GM18526 (cell line): ENCODE measurements around the gene CDYL2.

Source experiments
- POLR2A ChIP-seq: IDR thresholded peaks from 3 replicates; pipeline ENCODE4 v1.6.1; 2011; ENCODE audit not compliant: insufficient read length; ENCODE audit errors: extremely low read depth

The CDYL2 gene

DNA sequence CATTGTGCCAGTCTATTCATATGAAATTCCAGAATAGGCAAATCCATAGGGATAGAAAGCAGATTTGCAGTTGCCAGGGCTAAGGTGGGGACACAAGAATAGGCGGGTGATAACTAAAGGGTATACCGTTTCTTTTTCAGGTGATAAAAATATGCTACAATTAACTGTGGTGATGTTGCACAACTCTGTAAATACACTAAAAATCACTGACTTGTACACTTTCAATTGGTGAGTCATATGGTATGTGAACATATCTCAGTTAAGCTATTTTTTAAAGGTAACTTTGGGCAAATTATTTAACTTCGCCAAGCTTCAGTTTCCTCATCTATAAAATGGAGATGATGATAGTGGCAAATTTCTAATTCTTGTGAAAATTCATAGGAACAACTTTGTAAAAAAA lies 65.9 kb downstream of the CDYL2 start:
- no peak for TF ChIP-seq POLR2A

GRCh38 chr16:80735846-80736245 lies 68.6 kb downstream of the CDYL2 start:
- no peak for TF ChIP-seq POLR2A

GRCh38 chr16:80733407-80733806 lies 71.0 kb downstream of the CDYL2 start:
- TF ChIP-seq POLR2A: no peak

DNA sequence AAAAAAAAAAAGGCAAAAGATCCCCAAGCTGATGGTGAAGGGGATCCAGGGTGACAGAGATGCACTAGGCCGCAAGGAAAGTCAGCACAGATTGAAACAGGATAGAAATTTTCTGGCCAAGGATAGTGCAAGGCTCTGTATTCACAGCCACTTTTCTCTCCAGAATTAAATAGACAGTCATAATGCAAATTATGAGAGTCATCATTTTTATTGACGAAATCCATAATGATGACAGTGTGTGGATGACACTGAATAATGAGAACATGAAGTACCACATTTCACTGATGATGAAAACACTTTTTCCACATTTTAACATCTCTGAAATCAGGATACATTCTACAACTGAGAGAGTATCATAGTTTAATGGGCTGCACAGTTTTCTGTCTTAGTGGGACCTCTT lies 72.5 kb downstream of the CDYL2 start:
- no peak for TF ChIP-seq POLR2A

DNA sequence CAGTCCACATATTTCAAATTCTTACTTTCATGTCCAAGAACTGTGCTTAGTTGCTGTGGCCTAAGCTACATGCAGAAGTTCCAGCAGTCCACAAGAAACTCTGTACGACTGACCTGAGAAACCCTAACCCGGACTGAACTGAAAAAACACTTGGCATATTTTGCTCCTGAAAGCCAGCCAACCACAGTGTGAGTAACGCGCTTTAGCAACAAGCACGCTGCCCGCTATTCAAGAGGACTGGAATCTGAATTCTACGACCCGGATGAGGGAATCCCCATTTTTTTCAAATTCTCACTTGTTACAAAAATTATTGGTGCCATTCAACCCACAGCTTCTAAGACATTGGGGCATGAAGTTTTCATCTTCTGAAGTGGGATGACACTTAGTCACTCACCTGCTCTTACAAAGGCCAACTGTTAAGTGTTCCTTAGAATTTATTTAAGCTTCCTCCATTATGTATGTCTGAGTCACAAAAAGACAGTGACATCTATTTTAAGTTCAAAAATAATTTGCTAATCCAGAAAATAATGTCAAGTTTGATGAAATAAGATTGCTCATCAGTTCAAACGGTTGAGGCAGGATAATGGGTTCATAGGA lies 78.7 kb downstream of the CDYL2 start:
- no peak for TF ChIP-seq POLR2A

- TF ChIP-seq POLR2A: no peak
Measured at GRCh38 chr16:80723981-80724380, 80.4 kb downstream of the CDYL2 start.

- no peak for TF ChIP-seq POLR2A
Measured at GRCh38 chr16:80723091-80723490, 81.3 kb downstream of the CDYL2 start.

DNA sequence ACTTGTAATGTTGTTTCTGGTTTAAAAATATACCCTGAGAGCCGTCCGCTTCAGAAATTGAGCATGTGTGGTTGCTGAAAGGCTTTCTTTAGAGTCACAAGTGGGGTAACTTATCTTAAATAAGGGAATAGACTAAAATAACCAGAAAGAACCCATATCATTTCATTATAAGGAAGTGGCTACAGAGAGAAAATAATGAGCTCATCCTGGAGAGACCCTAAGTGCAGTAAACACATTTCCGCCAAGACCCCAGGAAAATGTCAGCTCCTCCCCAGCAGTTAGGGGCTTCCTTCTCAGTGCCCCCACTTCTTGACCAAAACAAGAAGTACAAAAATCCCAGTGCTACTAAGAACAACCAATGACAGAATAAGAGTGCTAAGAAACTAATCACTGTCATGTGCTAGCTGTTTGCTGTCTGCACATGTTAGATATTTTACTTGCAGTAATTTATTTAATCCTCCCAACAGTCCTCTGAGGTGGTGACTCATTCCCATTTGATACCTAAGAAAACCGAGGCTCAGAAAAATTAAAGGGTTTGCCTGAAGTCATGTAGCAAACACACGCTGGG lies 83.5 kb downstream of the CDYL2 start:
- no peak for TF ChIP-seq POLR2A

- TF ChIP-seq POLR2A: no peak
Measured at GRCh38 chr16:80719573-80719972, 84.8 kb downstream of the CDYL2 start.

DNA sequence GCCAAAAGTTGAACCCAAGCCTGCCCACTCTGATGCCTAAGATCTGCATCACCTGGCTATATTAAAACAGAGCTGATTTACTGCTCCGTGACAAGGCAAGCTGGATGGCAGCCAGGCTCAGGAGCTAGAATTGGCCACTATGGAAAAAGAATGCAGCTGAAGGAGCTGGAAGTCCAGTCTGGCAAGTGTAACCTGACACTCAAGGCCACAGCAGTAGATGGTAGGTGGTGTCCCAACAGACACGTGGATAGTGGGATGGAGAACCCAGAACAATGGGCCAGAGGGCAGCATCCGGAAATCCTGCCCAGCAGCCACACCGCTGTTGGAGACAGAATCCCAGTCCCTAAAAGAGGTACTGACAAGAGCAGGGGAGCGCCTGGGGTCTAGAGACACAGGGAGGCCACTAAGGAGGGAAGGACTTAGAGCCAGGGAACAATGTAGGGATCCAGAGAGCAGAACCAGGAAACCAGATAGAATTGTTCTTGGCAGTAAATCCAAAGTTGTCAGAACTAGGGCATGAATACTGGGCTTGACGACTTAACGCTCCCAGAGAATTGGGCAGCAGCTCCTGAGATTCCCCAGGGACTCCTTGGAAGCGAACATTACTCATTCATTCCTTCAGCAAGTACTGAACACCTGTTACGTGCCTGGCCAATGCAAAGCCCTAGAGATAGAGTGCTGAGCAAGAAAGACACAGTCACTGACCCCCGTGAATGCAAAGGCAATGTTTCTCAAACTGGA lies 85.7 kb downstream of the CDYL2 start:
- TF ChIP-seq POLR2A: no peak

DNA sequence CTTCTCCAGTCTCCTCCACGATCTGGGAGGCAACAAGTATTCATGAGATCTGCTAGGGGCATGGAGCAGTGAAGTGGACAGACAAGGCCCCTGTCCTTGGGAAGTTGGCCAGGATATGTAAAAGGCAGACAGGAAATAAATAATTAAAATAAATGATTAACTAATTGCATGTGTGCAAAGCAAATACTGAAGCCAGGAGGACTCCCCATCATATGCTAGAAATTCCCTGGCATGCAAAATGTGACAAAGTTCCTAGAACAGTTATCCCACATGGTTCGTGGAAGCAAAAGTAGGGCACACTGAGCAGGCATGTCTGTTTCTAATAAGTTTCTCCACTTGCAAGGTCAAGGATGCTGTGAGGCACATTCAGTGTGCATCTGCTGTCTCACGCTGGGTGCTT lies 86.8 kb downstream of the CDYL2 start:
- TF ChIP-seq POLR2A: no peak

DNA sequence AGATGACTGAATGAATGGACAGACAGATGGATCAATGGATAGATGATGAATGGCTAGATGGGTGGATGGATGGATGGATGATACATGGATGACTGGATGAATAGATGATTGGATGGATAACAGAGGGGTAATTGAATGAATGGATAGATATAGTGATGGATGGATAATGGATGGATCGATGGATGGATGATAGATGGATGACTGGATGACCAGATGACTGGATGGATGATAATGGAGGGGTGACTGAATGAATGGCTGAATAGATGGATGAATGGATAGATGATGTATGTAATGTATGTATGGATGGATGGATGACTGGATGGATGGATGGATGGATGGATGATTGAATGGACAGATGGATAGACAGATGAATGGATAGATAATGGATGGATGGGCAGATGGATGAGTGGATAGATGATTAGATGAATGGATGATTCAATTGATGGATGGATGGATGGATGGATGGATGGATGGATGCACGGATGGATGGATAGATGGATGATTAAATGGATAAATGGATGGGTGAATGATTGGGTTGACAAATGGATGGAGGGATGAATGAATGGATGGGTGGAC lies 87.7 kb downstream of the CDYL2 start:
- TF ChIP-seq POLR2A: no peak

- TF ChIP-seq POLR2A: no peak
Measured at GRCh38 chr16:80711406-80711805, 93.0 kb downstream of the CDYL2 start.

DNA sequence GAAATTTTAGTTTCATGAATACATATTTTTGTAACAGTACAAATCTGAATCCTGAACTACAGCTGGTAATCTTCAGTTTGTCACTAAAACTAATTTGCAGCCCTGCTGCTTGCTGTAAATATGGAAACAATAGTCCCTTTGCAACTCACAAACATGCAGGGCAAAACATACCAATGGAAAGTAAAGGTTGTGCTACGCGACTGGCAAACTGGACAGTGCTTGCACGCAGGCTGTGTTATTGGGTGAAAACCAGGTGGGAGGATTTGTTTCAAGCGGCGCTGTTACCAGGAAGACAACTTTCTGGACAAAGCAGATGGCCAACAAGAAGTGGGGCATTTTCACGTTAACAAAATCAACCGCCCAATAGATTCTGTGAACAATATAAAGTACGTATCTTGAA lies 93.5 kb downstream of the CDYL2 start:
- TF ChIP-seq POLR2A: no peak

DNA sequence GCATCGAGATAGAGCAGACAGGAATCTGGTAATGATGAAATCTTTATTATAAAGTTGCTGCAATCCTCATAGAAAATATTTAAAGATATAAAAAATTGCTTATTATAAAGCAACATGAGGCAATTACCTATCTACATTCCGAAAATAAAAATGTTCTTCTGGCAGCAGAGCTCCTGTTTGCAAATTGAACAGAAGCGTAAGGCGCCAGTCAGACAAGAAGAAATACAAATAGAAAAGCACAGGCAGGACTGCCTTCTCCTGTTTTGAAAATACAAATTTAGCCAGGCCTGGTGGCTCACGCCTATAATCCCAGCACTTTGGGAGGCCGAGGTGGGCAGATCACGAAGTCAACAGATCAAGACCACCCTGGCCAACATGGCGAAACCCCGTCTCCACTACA lies 95.6 kb downstream of the CDYL2 start:
- no peak for TF ChIP-seq POLR2A

DNA sequence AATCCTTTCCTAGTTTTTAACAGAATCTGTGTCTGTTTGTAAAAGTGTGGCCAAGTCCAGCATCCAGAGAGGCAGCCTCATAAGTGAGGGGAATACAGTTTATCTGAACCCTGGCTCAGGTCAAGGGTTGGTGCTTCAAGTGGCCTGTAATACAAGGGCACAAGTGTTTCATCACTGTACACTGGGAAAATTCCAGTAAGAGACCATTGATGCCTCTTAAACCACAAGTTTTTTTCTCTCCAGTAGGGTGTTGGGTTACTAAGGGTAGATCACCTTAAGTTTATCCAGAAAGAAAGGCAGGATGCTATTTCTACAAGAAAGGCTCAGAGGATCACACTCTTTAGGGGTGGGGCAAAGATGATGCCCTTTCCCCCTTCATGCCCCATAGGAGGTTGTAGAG lies 96.7 kb downstream of the CDYL2 start:
- TF ChIP-seq POLR2A: no peak
